Adrenal gland (tissue), 5 donors: ENCODE data around the gene CDH2.

ENCODE experiments used
- POLR2A ChIP-seq, 2 donors: fragments of 450-650 bp; IDR thresholded peaks; one replicate each; pipeline ENCODE4 v1.6.1; 2017; ENCODE audit warnings: antibody characterized with exemption in 2 of 2, mild to moderate bottlenecking in 2 of 2, moderate library complexity in 1 of 2
- TF ChIP-seq, protein P1 (sequence below), 6 experiments: fragments of 450-650 bp in 4 of 6; fragments of 200-600 bp in 2 of 6; sonication (generic) in 1 of 6; IDR thresholded peaks; 1 replicate in 5 of 6; 2 replicates in 1 of 6; pipeline versions ENCODE4 v1.5.1 to v1.8.0; 2016 to 2021; ENCODE audit warnings: antibody characterized with exemption in 6 of 6, mild to moderate bottlenecking in 2 of 6, moderate library complexity in 1 of 6
- donor health status: DM: no; HTN: no; CAD: no.

DNA sequence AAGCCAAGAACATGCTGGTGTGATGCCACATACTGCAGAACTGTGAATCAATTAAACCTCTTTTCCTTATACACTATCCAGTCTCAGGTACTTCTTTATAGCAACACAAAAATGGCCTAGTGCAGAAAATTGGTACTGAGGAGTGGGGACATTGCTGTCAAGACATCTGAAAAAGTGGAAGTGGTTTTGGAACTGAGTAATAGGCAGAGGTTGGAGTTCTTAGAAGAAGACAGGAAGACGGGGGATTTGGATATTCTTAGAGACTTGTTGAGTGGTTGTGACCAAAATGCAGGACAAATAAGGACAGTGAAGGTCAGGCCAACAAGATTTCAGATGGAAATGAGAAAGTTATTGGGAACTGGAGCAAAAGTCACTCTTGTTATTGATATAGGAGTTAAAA, 31.3 kb upstream of the CDH2 start:
- TF ChIP-seq, protein P1, sequence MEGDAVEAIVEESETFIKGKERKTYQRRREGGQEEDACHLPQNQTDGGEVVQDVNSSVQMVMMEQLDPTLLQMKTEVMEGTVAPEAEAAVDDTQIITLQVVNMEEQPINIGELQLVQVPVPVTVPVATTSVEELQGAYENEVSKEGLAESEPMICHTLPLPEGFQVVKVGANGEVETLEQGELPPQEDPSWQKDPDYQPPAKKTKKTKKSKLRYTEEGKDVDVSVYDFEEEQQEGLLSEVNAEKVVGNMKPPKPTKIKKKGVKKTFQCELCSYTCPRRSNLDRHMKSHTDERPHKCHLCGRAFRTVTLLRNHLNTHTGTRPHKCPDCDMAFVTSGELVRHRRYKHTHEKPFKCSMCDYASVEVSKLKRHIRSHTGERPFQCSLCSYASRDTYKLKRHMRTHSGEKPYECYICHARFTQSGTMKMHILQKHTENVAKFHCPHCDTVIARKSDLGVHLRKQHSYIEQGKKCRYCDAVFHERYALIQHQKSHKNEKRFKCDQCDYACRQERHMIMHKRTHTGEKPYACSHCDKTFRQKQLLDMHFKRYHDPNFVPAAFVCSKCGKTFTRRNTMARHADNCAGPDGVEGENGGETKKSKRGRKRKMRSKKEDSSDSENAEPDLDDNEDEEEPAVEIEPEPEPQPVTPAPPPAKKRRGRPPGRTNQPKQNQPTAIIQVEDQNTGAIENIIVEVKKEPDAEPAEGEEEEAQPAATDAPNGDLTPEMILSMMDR (IDR thresholded peaks at IDR 0.05), result no peak
- TF ChIP-seq POLR2A (IDR thresholded peaks at IDR 0.05), result no peak
